ENCODE data around the gene FHL1. TPM values are rescaled to one million over a fixed set of nuclear protein-coding genes. Genes with fewer than 3 reads are reported as not detected.

Gene FHL1
- total RNA-seq, 1 donor from 2014 or later: 15.5 TPM

- DNase-seq (ENCODE audit: low read depth): no peak
- no peak overlapping the region for H3K4me3 ChIP-seq (ENCODE audit: low read depth, low read length)
- TF ChIP-seq, protein P1, sequence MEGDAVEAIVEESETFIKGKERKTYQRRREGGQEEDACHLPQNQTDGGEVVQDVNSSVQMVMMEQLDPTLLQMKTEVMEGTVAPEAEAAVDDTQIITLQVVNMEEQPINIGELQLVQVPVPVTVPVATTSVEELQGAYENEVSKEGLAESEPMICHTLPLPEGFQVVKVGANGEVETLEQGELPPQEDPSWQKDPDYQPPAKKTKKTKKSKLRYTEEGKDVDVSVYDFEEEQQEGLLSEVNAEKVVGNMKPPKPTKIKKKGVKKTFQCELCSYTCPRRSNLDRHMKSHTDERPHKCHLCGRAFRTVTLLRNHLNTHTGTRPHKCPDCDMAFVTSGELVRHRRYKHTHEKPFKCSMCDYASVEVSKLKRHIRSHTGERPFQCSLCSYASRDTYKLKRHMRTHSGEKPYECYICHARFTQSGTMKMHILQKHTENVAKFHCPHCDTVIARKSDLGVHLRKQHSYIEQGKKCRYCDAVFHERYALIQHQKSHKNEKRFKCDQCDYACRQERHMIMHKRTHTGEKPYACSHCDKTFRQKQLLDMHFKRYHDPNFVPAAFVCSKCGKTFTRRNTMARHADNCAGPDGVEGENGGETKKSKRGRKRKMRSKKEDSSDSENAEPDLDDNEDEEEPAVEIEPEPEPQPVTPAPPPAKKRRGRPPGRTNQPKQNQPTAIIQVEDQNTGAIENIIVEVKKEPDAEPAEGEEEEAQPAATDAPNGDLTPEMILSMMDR (conservative IDR thresholded peaks at IDR 0.05; ENCODE audit: low read depth, low read length): no peak
Measured at GRCh38 chrX:136128743-136129142, 18.6 kb upstream of the FHL1 start.

GRCh38 chrX:136130931-136131833, 16.2 kb upstream of the FHL1 start:
- TF ChIP-seq, protein P1 (conservative IDR thresholded peaks at IDR 0.05; ENCODE audit: low read depth, low read length): no peak

DNA sequence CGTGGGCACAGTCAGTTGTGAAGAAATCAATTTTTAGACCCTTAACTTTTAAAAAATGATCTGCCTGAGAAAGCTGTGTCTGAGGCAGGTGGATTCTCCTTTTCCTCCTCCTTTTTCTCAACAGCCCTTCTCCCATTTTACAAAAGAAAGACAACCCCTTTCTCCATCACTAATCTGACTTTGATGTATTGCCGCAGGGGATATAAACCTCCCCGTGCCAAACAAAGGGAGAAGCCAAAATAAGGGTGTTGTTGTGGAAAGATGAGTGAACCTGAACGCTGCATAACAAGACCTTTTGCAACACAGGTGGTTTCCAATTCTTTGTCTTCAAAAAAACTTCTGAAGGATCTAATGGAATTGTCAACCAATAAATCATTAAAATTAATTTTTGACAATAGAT, 8.4 kb upstream of the FHL1 start:
- TF ChIP-seq, protein P1 (conservative IDR thresholded peaks at IDR 0.05; ENCODE audit: low read depth, low read length): no peak
- H3K4me3 ChIP-seq (ENCODE audit: low read depth, low read length): no peak overlapping the region
- no peak for DNase-seq (ENCODE audit: low read depth)

More at GRCh38 chrX:136130931-136131833, 16.2 kb upstream of the FHL1 start:
- DNase-seq (ENCODE audit: low read depth): no peak
- H3K4me3 ChIP-seq (ENCODE audit: low read depth, low read length): no peak overlapping the region

DNA sequence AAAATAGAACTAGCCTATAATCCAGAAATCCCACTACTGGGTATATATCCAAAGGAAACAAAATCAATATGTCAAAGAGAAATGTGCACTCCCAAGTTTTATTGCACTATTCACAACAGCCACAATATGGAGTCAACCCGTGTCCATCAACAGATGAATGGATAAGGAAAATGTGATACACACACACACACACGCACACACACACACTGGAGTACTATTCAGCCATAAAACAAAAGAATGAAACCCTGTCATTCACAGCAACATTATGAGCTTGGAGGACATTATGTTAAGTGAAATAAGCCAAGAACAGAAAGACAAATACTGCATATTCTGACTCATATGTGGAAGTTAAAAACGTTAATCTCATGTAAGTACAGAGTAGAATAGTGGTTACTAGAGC, 5.8 kb upstream of the FHL1 start:
- H3K4me3 ChIP-seq (ENCODE audit: low read depth, low read length): no peak overlapping the region
- TF ChIP-seq, protein P1 (conservative IDR thresholded peaks at IDR 0.05; ENCODE audit: low read depth, low read length): no peak
- no peak for DNase-seq (ENCODE audit: low read depth)

GRCh38 chrX:136142592-136142991, 4.7 kb upstream of the FHL1 start:
- H3K4me3 ChIP-seq (ENCODE audit: low read depth, low read length): no peak overlapping the region
- no peak for DNase-seq (ENCODE audit: low read depth)
- TF ChIP-seq, protein P1 (conservative IDR thresholded peaks at IDR 0.05; ENCODE audit: low read depth, low read length): no peak

- TF ChIP-seq, protein P1 (conservative IDR thresholded peaks at IDR 0.05; ENCODE audit: low read depth, low read length): no peak
- no peak for DNase-seq (ENCODE audit: low read depth)
- H3K4me3 ChIP-seq (ENCODE audit: low read depth, low read length): no peak overlapping the region
Measured at GRCh38 chrX:136143711-136144110, 3.6 kb upstream of the FHL1 start.
